Measurements from ENCODE around the gene AZGP1.
"Not testable (repeated sequence)": the region's sequence is repeated elsewhere in the genome, so short reads cannot be mapped to it uniquely, and the experiment has no call there.

AZGP1 gene

GRCh38 chr7:99975782-99976521, at the start of gene AZGP1:
Gene AZGP1, minus strand, starts transcription at chr7:99976031. Its CDS starts 11 bp downstream, at chr7:99976020.
- DNase-seq (ENCODE audit: low read depth in 2 of 2, low spot score in 1 of 2), result no peak

GRCh38 chr7:100024020-100024619, 48.3 kb upstream of the AZGP1 start:
- no peak for DNase-seq (ENCODE audit: low read depth in 2 of 2, low spot score in 1 of 2)

GRCh38 chr7:100023526-100023925, 47.7 kb upstream of the AZGP1 start:
- DNase-seq (ENCODE audit: low read depth in 2 of 2, low spot score in 1 of 2), result no peak

GRCh38 chr7:100022621-100023020, 46.8 kb upstream of the AZGP1 start:
- DNase-seq (ENCODE audit: low read depth in 2 of 2, low spot score in 1 of 2), result no peak

GRCh38 chr7:100021297-100021696, 45.5 kb upstream of the AZGP1 start:
- DNase-seq (ENCODE audit: low read depth in 2 of 2, low spot score in 1 of 2), result no peak

GRCh38 chr7:100019908-100020307, 44.1 kb upstream of the AZGP1 start:
- no peak for DNase-seq (ENCODE audit: low read depth in 2 of 2, low spot score in 1 of 2)

GRCh38 chr7:100017875-100018274, 42.0 kb upstream of the AZGP1 start:
- no peak for DNase-seq (ENCODE audit: low read depth in 2 of 2, low spot score in 1 of 2)

GRCh38 chr7:100017300-100017699, 41.5 kb upstream of the AZGP1 start:
- DNase-seq (ENCODE audit: low read depth in 2 of 2, low spot score in 1 of 2), result no peak

- no peak for DNase-seq (ENCODE audit: low read depth in 2 of 2, low spot score in 1 of 2)
These were observed 40.5 kb upstream of the AZGP1 start for GRCh38 chr7:100016215-100016901.

- DNase-seq (ENCODE audit: low read depth in 2 of 2, low spot score in 1 of 2), result peak; percentile 61 to 63
These were observed 39.7 kb upstream of the AZGP1 start, which contains the start of gene ZKSCAN1 for GRCh38 chr7:100015232-100016214. Gene ZKSCAN1, plus strand, starts transcription at chr7:100015596. Its CDS starts 7,911 bp downstream, at chr7:100023507.

GRCh38 chr7:100013328-100013676, 37.5 kb upstream of the AZGP1 start:
- no peak for DNase-seq (ENCODE audit: low read depth in 2 of 2, low spot score in 1 of 2)

GRCh38 chr7:100012385-100013327, 36.8 kb upstream of the AZGP1 start:
- DNase-seq (ENCODE audit: low read depth in 2 of 2, low spot score in 1 of 2), result not testable (repeated sequence)

GRCh38 chr7:100011516-100011915, 35.7 kb upstream of the AZGP1 start:
- no peak for DNase-seq (ENCODE audit: low read depth in 2 of 2, low spot score in 1 of 2)

GRCh38 chr7:100010901-100011300, 35.1 kb upstream of the AZGP1 start:
- DNase-seq (ENCODE audit: low read depth in 2 of 2, low spot score in 1 of 2), result no peak

- not testable (repeated sequence) for DNase-seq (ENCODE audit: low read depth in 2 of 2, low spot score in 1 of 2)
These were observed 34.1 kb upstream of the AZGP1 start for GRCh38 chr7:100009952-100010351.

- no peak for DNase-seq (ENCODE audit: low read depth in 2 of 2, low spot score in 1 of 2)
These were observed 32.7 kb upstream of the AZGP1 start for GRCh38 chr7:100008525-100008924.

GRCh38 chr7:100007887-100008286, 32.1 kb upstream of the AZGP1 start:
- no peak for DNase-seq (ENCODE audit: low read depth in 2 of 2, low spot score in 1 of 2)

- DNase-seq (ENCODE audit: low read depth in 2 of 2, low spot score in 1 of 2), result no peak
These were observed 28.2 kb upstream of the AZGP1 start for GRCh38 chr7:100003711-100004661.

- no peak for DNase-seq (ENCODE audit: low read depth in 2 of 2, low spot score in 1 of 2)
These were observed 24.4 kb upstream of the AZGP1 start for GRCh38 chr7:100000239-100000638.
